ENCODE data around the gene CDK13.

CDK13 gene

GRCh38 chr7:40008223-40008815 is 58.3 kb downstream of the CDK13 start:
- in situ Hi-C loops (cut with MboI; ENCODE audit: low sequenced_read_pairs): no loop called here

- in situ Hi-C loops (cut with MboI; ENCODE audit: low sequenced_read_pairs): no loop called here
Measured at GRCh38 chr7:40009301-40009700, 59.2 kb downstream of the CDK13 start.

- in situ Hi-C loops (cut with MboI; ENCODE audit: low sequenced_read_pairs): no loop called here
Measured at GRCh38 chr7:40014376-40014775, 64.3 kb downstream of the CDK13 start.

- in situ Hi-C loops (cut with MboI; ENCODE audit: low sequenced_read_pairs): no loop called here
Measured at GRCh38 chr7:40015790-40016296, 65.8 kb downstream of the CDK13 start.

DNA sequence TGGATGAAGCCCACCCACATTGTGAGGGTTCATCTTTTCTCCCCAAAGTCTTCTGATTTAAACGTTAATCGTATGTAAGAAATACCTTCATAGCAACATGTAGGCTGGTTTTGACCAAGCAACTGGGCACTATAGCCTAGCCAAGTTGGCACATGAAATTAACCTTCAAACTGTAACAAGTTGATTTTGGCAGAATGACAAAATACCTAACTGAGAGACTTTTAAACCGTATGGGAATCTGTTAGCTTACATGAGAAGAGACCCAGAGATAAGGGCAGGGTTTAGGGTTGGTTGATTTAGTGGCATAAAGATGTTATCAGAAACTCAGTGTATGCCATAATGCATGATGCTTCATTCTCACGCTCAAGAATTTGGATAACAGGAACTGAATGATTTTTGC is 69.5 kb downstream of the CDK13 start:
- in situ Hi-C loops (cut with MboI; ENCODE audit: low sequenced_read_pairs): no loop called here

- in situ Hi-C loops (cut with MboI; ENCODE audit: low sequenced_read_pairs): no loop called here
Measured at GRCh38 chr7:40024048-40024447, 74.0 kb downstream of the CDK13 start.

- in situ Hi-C loops (cut with MboI; ENCODE audit: low sequenced_read_pairs): no loop called here
Measured at GRCh38 chr7:40024841-40025240, 74.8 kb downstream of the CDK13 start.

DNA sequence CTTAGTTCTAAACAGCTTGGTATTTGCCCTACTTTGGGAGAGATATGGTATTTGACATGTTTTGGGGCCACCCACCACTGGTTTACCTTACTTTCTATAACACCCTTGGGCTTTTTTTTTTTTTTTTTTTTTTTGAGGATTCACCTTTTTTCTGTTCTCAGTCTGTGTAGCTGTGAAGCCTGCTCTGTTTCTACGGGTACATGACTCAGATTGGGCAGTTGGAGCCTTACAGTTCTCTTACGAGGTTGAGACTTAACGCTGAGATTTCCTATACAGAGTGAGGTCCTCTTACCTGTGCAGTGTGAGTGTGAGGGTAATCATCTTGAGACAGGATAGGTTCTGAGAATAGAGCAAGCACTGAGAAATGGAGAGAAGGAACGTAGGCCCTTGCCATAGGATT is 77.5 kb downstream of the CDK13 start:
- in situ Hi-C loops (cut with MboI; ENCODE audit: low sequenced_read_pairs): no loop called here

- in situ Hi-C loops (cut with MboI; ENCODE audit: low sequenced_read_pairs): no loop called here
Measured at GRCh38 chr7:40033826-40034225, 83.8 kb downstream of the CDK13 start.

DNA sequence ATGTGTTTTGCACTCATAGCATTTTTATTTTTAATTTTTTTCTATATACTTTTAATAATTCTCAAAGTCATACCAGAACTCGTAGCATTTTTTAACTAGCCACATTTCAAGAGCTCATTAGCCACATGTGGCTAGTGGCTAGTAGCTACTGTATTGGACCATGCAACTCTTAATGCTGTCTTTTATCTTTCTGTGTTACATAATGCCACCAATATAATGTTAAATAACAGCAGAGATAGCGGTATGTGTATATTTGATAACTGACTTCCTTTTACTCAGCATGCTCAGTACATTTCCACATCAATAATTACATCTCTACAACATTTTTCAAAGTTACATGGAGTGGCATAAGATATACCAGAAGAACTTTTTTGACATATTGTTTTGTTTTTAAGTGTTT is 91.4 kb downstream of the CDK13 start:
- in situ Hi-C loops (cut with MboI; ENCODE audit: low sequenced_read_pairs): no loop called here

- in situ Hi-C loops (cut with MboI; ENCODE audit: low sequenced_read_pairs): no loop called here
Measured at GRCh38 chr7:40043164-40043563, 93.1 kb downstream of the CDK13 start.

DNA sequence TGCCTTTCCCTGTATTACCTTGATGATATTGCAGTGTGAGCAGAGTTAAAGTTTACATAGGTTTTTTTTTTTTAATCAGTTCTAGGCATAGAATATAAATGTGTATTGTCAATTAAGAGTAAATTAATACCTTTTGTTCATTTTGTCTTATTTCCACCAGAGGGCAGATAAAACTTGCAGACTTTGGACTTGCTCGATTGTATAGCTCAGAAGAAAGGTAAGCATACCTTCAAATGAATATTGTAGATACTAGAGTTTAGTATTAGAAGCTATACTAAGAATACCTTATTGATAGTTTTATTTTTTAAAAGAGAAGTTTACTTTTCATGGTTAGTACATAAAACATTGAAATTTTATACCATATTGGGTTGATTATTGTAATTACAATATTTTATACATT is 97.6 kb downstream of the CDK13 start:
- in situ Hi-C loops (cut with MboI; ENCODE audit: low sequenced_read_pairs): no loop called here

DNA sequence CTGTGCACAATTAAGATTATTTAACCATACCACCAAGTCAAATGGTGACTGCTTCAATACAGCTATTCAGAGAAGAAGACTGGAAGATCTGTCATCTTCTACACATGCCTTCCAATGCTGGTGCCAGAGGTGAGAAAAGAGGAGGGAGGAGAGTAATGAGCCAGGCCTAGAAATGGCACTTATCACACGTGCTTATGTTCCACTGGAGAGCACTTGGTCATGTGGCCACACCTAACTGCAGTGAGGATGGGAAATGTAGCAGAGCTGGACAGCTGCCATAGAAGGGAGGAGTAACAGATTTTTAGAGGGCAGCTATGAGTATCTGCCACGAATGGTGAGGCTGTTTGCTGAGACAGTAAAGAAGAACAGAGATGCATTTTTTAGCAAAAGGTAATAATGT is 107.2 kb downstream of the CDK13 start:
- in situ Hi-C loops (cut with MboI; ENCODE audit: low sequenced_read_pairs): no loop called here

DNA sequence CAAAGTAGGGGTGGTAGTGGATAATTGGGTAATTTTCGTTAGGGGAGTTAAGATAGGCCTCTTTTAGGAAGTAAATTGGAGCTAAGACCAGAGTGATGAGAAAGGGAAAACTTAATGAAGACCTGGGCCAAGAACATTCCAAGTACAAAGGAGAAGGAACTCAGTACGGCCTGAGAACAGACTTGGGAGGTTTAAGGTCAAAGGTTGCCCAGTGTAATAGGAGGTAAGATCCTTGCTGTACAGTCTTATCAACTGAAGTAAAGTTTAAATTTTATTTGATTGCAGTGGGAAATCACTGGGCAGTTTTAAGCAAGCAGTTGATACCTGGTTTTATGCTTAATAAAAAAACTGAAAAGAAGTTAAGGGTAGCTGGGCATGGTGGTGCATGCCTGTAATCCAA is 108.0 kb downstream of the CDK13 start:
- in situ Hi-C loops (cut with MboI; ENCODE audit: low sequenced_read_pairs): no loop called here

DNA sequence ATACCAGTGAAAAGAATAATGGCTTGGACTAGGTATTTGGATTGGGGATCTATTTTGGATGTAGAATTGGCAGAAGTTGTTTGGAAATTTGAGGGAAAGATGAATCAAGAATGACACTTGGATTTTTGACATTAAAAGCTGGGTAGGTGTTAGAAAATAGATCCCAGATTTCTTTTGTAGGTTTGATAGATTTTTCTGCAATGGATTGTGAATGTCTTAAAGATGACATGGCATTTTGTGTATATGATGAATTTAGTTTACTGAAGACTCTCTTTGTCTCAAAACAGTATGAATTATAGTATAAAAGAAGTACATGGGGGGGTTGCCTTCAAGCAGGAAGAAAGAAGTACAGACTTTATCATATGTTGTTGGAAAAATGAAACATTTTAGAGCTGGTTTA is 108.6 kb downstream of the CDK13 start:
- in situ Hi-C loops (cut with MboI; ENCODE audit: low sequenced_read_pairs): no loop called here

GRCh38 chr7:40059057-40059456 is 109.0 kb downstream of the CDK13 start:
- in situ Hi-C loops (cut with MboI; ENCODE audit: low sequenced_read_pairs): no loop called here

- in situ Hi-C loops (cut with MboI; ENCODE audit: low sequenced_read_pairs): no loop called here
Measured at GRCh38 chr7:40072268-40072667, 122.2 kb downstream of the CDK13 start.

- in situ Hi-C loops (cut with MboI; ENCODE audit: low sequenced_read_pairs): no loop called here
Measured at GRCh38 chr7:40073239-40073638, 123.2 kb downstream of the CDK13 start.

DNA sequence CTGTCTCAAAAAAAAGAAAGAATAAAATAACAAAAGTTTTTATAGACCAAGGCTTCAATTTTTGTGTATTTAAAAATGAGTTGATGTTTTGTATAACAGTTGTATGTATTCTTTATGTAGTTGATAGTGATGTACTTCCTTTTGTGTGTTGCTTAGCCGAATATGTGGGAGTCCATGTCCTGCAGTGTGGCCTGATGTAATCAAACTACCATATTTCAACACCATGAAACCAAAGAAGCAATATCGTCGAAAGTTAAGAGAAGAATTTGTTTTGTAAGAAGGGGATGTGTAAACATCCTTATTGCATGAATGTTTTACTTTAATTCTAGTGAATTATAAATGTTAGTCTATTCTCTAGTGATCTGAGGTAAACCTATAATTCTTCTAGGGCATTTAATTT is 127.8 kb downstream of the CDK13 start:
- in situ Hi-C loops (cut with MboI; ENCODE audit: low sequenced_read_pairs): no loop called here

GRCh38 chr7:40092182-40092581 is 142.1 kb downstream of the CDK13 start:
- in situ Hi-C loops (cut with MboI; ENCODE audit: low sequenced_read_pairs): no loop called here

- in situ Hi-C loops (cut with MboI; ENCODE audit: low sequenced_read_pairs): no loop called here
Measured at GRCh38 chr7:40093631-40094350, 143.7 kb downstream of the CDK13 start.

GRCh38 chr7:40095230-40095629 is 145.2 kb downstream of the CDK13 start:
- in situ Hi-C loops (cut with MboI; ENCODE audit: low sequenced_read_pairs): no loop called here

Measured in HL-60/S4 treated with phorbol 12-myristate 13-acetate at 8.2 ng/mL for 4 days and 3 days (cell line).